OCI-LY7 (cell line): ENCODE results near the gene CTNNBL1. TPM values are rescaled to one million over a fixed set of nuclear protein-coding genes. Genes with fewer than 3 reads are reported as not detected.
"Not testable (repeated sequence)": the region's sequence is repeated elsewhere in the genome, so short reads cannot be mapped to it uniquely, and the experiment has no call there.

Experiments
- BruUV-seq: library from RNA; stranded (reverse); fragments of 400-500 nt; replicated peaks from 2 replicates; lab custom pipeline; 2021; lab: Mats Ljungman, UMichigan
- CTCF ChIA-PET: fragments of 300-600 bp; sonication (Branson Sonifier 250); formaldehyde crosslinking; loops from one replicate; lab custom pipeline; 2022; ENCODE audit warnings: antibody characterized with exemption; ENCODE audit not compliant: unreplicated experiment; lab: Charles Lee
- POLR2A ChIA-PET: fragments of 300-600 bp; sonication (Branson Sonifier 250); formaldehyde crosslinking; loops from one replicate; lab custom pipeline; 2022; ENCODE audit warnings: antibody characterized with exemption; lab: Charles Lee
- DNase-seq: peaks from one replicate; pipeline ENCODE4 v3.0.0-alpha.2; 2015; ENCODE audit warnings: low spot score
- H2AFZ ChIP-seq: fragments of 200-600 bp; sonication (generic), shearing (Covaris generic); 2 replicates; pipeline ENCODE4 v1.6.1; 2014; ENCODE audit warnings: mild to moderate bottlenecking, antibody characterized with exemption, low read length, moderate library complexity
- H3K27ac ChIP-seq: fragments of 200-600 bp; sonication (generic); 2 replicates; pipeline ENCODE4 v1.5.1; 2014; ENCODE audit warnings: mixed run types, low read depth, mild to moderate bottlenecking, moderate library complexity, low read length, inconsistent platforms; ENCODE audit not compliant: poor library complexity, severe bottlenecking
- H3K36me3 ChIP-seq: fragments of 200-600 bp; sonication (generic); 2 replicates; pipeline ENCODE4 v1.6.1; 2014; ENCODE audit warnings: mild to moderate bottlenecking, antibody characterized with exemption, low read length, moderate library complexity, mixed read lengths; ENCODE audit not compliant: insufficient read depth
- H3K4me1 ChIP-seq: fragments of 200-600 bp; sonication (generic); 2 replicates; pipeline ENCODE4 v1.5.1; 2014; ENCODE audit warnings: mild to moderate bottlenecking, low read length; ENCODE audit not compliant: insufficient read depth, poor library complexity, severe bottlenecking
- H3K4me2 ChIP-seq: fragments of 200-600 bp; sonication (generic); 2 replicates; pipeline ENCODE4 v1.6.1; 2014; ENCODE audit warnings: mild to moderate bottlenecking, low read length
- H3K4me3 ChIP-seq: fragments of 200-600 bp; sonication (generic); 2 replicates; pipeline ENCODE4 v1.5.1; 2014; ENCODE audit warnings: mild to moderate bottlenecking, low read depth, low read length; ENCODE audit not compliant: poor library complexity, severe bottlenecking
- H3K79me2 ChIP-seq: fragments of 200-600 bp; sonication (generic); 2 replicates; pipeline ENCODE4 v1.6.1; 2016; ENCODE audit warnings: low read depth, mild to moderate bottlenecking, low read length, moderate library complexity, mixed read lengths; ENCODE audit not compliant: insufficient read depth
- H3K9me2 ChIP-seq: fragments of 200-600 bp; sonication (generic); 2 replicates; pipeline ENCODE4 v1.6.1; 2016; ENCODE audit warnings: mild to moderate bottlenecking, low read length, mixed read lengths; ENCODE audit not compliant: insufficient read depth
- H3K9me3 ChIP-seq: fragments of 200-600 bp; sonication (generic); 2 replicates; pipeline ENCODE4 v1.6.1; 2014; ENCODE audit warnings: mild to moderate bottlenecking, mixed run types, low read length, mixed read lengths
- H4K20me1 ChIP-seq: fragments of 200-600 bp; sonication (generic); 2 replicates; pipeline ENCODE4 v1.6.1; 2014; ENCODE audit warnings: mild to moderate bottlenecking, antibody characterized with exemption, low read length, moderate library complexity, mixed read lengths; ENCODE audit not compliant: insufficient read depth
- CTCF ChIP-seq: fragments of 200-600 bp; sonication (generic); conservative IDR thresholded peaks from 2 replicates; pipeline ENCODE4 v1.5.1; 2014; ENCODE audit warnings: mild to moderate bottlenecking, antibody characterized with exemption, low read length, moderate library complexity, mixed read lengths
- EZH2phosphoT487 ChIP-seq: fragments of 200-600 bp; sonication (generic); IDR thresholded peaks from 2 replicates; pipeline ENCODE4 v1.6.1; 2018; ENCODE audit warnings: low read depth, borderline replicate concordance, mild to moderate bottlenecking, mixed run types, antibody characterized with exemption, low read length, moderate library complexity, mixed read lengths
- intact Hi-C: fragments of 100-400 bp; cut with micrococcal nuclease; formaldehyde crosslinking; loops from one replicate; pipeline ENCODE4 v1.10.0; 2022; ENCODE audit not compliant: unreplicated experiment
- total RNA-seq, 2 experiments: library from RNA; depleted of rRNA in 1 of 2; stranded (reverse); fragments of >200 nt in 1 of 2; shearing (Covaris generic) in 1 of 2; gene quantifications; 2 replicates each; pipeline ENCODE4 v1.2.3, GENCODE V29; 2014 to 2022

The CTNNBL1 gene
- total RNA-seq, 2 experiments from 2014 or later, result 38.0 to 90.0 TPM

DNA sequence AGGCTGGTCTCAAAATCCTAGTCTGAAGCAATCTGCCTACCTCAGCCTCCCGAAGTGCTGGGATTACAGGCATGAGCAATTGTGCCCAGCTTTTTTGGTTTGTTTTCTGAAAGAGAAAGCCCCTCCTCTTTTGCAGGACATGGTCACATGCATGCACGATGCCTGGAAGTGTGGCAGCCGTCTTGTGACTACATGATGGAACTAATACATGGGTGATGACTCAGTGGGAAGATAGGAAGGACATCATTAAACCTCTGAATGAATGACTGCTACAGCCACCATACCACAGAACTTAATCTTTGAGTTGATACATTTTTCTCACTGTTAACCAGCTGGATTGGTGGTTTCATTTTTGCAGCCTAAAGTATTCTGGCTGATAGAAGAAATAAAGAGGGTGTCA, 13.4 kb upstream of the CTNNBL1 start:
- DNase-seq, result no peak
- TF ChIP-seq EZH2phosphoT487, result no peak
- no peak for TF ChIP-seq CTCF
- Histone ChIP-seq H2AFZ (no peak overlapping the region), H4K20me1 (no peaks in the 10 kb centered on the region), H3K9me3 (no peaks in the 10 kb centered on the region), H3K4me1 (no peaks in the 10 kb centered on the region), H3K4me3 (no peak overlapping the region), H3K9me2 (no peaks in the 10 kb centered on the region), H3K27ac (no peak overlapping the region), H3K79me2 (no peaks in the 10 kb centered on the region), H3K36me3 (no peaks in the 10 kb centered on the region), H3K4me2 (no peak overlapping the region)
- no TSS peak for BruUV-seq
- ChIA-PET CTCF (no interaction called here), POLR2A (interaction anchor here (0.6 kb wide), 1 partner anchor 459 kb away, joined by 3 read pairs; no protein-coding TSS in a partner anchor)
- intact Hi-C loops, result no loop called here

DNA sequence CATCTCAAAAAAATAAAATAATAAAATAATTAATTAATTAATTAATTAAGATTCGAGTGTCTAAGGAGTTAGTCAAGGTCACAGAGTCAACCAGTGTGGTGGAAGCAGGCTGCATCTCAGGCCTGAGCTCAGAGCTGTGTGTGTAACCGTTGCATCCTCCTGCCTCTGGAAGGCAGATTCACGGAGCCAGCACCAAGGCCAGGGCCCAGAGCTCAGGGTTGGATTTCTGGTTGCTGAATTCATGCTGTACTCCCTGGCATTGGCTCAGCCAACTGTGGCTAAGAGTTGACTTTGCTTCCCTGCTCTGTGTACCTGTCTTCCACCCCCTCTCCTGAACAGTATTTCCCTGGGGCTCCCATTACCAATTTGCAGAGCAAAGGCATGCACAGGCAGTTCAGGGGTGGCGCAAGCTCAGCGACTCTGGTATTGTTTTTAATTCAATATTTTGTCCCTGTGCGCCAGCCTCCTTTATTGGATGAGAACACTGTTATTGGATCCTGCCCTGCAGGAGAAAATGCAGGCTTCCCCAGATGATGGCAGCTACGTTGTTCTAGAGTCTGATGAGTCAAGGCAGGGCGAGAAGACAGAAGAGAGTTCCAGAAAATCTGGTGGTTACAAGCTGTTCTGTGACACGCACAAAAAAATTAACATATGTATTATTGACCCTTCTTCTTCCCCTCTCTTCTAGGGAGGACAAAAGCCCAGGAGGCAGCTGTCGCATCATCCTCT, 12.3 kb upstream of the CTNNBL1 start:
- TF ChIP-seq CTCF (no peak), EZH2phosphoT487 (no peak)
- no peaks in the 10 kb centered on the region for H3K9me2 ChIP-seq
- no TSS peak for BruUV-seq
- no peaks in the 10 kb centered on the region for H3K4me1 ChIP-seq
- no peak overlapping the region for H3K27ac ChIP-seq
- H3K4me3 ChIP-seq, result no peak overlapping the region
- H3K79me2 ChIP-seq, result no peaks in the 10 kb centered on the region
- no peaks in the 10 kb centered on the region for H3K9me3 ChIP-seq
- H3K36me3 ChIP-seq, result no peaks in the 10 kb centered on the region
- POLR2A ChIA-PET, result no interaction called here
- no peak overlapping the region for H2AFZ ChIP-seq
- no peak overlapping the region for H3K4me2 ChIP-seq
- DNase-seq, result no peak
- CTCF ChIA-PET, result no interaction called here
- intact Hi-C loops, result no loop called here
- H4K20me1 ChIP-seq, result no peaks in the 10 kb centered on the region

- H3K4me3 ChIP-seq, H3K4me2 ChIP-seq, H4K20me1 ChIP-seq, H3K4me1 ChIP-seq, H3K27ac ChIP-seq, CTCF ChIA-PET, H2AFZ ChIP-seq, H3K79me2 ChIP-seq, BruUV-seq, H3K36me3 ChIP-seq, H3K9me2 ChIP-seq, H3K9me3 ChIP-seq, POLR2A ChIA-PET, intact Hi-C loops, DNase-seq: not testable (repeated sequence)
These were observed 10.7 kb upstream of the CTNNBL1 start for GRCh38 chr20:37683146-37683545.
